ENCODE data around the gene KLK5.

The KLK5 gene

GRCh38 chr19:50983625-50984292, 30.9 kb upstream of the KLK5 start, which contains the start of gene KLK7:
Gene KLK7, minus strand, starts transcription at chr19:50983917. Its CDS starts 1,518 bp downstream, at chr19:50982399.
- TF ChIP-seq POLR2AphosphoS5 (IDR thresholded peaks at IDR 0.05; ENCODE audit: borderline replicate concordance, low read depth, low read length) (no peak), EZH2 (IDR thresholded peaks at IDR 0.05) (no peak), FOXP2 (optimal IDR thresholded peaks at IDR 0.05; ENCODE audit: control extremely low read depth, extremely low read length, insufficient read depth) (no peak)
- H3K4me3 ChIP-seq = no peak within 1 kb of the TSS
- DNase-seq (ENCODE audit: low read depth, low spot score) = no peak

GRCh38 chr19:50982186-50982585, 29.3 kb upstream of the KLK5 start:
- Histone ChIP-seq H3K27ac (no peak overlapping the region), H3K4me3 (no peak overlapping the region), H3K9ac (ENCODE audit: insufficient read length) (no peak overlapping the region), H3K36me3 (ENCODE audit: insufficient read depth, low read length) (no peaks in the 10 kb centered on the region), H3K9me3 (ENCODE audit: low read depth, low read length) (no peaks in the 10 kb centered on the region)
- no peak for DNase-seq (ENCODE audit: low read depth, low spot score)
- TF ChIP-seq FOXP2 (optimal IDR thresholded peaks at IDR 0.05; ENCODE audit: control extremely low read depth, extremely low read length, insufficient read depth) (no peak), POLR2AphosphoS5 (IDR thresholded peaks at IDR 0.05; ENCODE audit: borderline replicate concordance, low read depth, low read length) (no peak), EZH2 (IDR thresholded peaks at IDR 0.05) (no peak)

More at GRCh38 chr19:50983625-50984292, 30.9 kb upstream of the KLK5 start, which contains the start of gene KLK7:
- Histone ChIP-seq H3K9ac (ENCODE audit: insufficient read length) (no peak within 1 kb of the TSS), H3K9me3 (ENCODE audit: low read depth, low read length) (no peaks in the 10 kb centered on the region), H3K27ac (no peak within 1 kb of the TSS), H3K36me3 (ENCODE audit: insufficient read depth, low read length) (no peaks in the 10 kb centered on the region)

GRCh38 chr19:50981587-50982146, 28.8 kb upstream of the KLK5 start:
- no peak overlapping the region for H3K9ac ChIP-seq (ENCODE audit: insufficient read length)
- H3K9me3 ChIP-seq (ENCODE audit: low read depth, low read length) = no peaks in the 10 kb centered on the region
- TF ChIP-seq POLR2AphosphoS5 (IDR thresholded peaks at IDR 0.05; ENCODE audit: borderline replicate concordance, low read depth, low read length) = no peak
- no peak for TF ChIP-seq EZH2 (IDR thresholded peaks at IDR 0.05)
- no peak for TF ChIP-seq FOXP2 (optimal IDR thresholded peaks at IDR 0.05; ENCODE audit: control extremely low read depth, extremely low read length, insufficient read depth)
- H3K36me3 ChIP-seq (ENCODE audit: insufficient read depth, low read length) = no peaks in the 10 kb centered on the region
- DNase-seq (ENCODE audit: low read depth, low spot score) = no peak
- H3K4me3 ChIP-seq = no peak overlapping the region
- H3K27ac ChIP-seq = no peak overlapping the region

DNA sequence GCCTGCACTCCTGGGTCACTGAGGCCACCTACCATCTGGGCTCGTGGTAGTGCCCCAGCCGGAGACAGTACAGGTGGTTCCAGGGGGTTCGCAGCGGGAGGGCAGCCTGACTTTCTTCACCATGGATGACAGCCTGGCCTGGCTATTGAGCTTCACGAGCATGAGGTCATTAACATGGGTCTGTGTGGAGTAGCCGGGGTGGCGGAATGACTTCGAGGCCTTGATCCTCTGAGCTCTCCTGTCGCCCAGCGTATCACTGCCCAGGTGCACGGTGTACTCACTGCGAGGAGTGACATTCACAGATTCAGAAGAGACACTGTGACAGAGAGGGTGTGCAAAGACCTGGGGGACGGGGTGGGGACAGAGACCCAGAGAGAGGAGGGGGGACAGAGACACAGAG, 27.4 kb upstream of the KLK5 start:
- H3K9ac ChIP-seq (ENCODE audit: insufficient read length) = no peak overlapping the region
- no peaks in the 10 kb centered on the region for H3K9me3 ChIP-seq (ENCODE audit: low read depth, low read length)
- TF ChIP-seq FOXP2 (optimal IDR thresholded peaks at IDR 0.05; ENCODE audit: control extremely low read depth, extremely low read length, insufficient read depth) (no peak), EZH2 (IDR thresholded peaks at IDR 0.05) (no peak), POLR2AphosphoS5 (IDR thresholded peaks at IDR 0.05; ENCODE audit: borderline replicate concordance, low read depth, low read length) (no peak)
- H3K27ac ChIP-seq = no peak overlapping the region
- no peak for DNase-seq (ENCODE audit: low read depth, low spot score)
- no peak overlapping the region for H3K4me3 ChIP-seq
- H3K36me3 ChIP-seq (ENCODE audit: insufficient read depth, low read length) = no peaks in the 10 kb centered on the region

DNA sequence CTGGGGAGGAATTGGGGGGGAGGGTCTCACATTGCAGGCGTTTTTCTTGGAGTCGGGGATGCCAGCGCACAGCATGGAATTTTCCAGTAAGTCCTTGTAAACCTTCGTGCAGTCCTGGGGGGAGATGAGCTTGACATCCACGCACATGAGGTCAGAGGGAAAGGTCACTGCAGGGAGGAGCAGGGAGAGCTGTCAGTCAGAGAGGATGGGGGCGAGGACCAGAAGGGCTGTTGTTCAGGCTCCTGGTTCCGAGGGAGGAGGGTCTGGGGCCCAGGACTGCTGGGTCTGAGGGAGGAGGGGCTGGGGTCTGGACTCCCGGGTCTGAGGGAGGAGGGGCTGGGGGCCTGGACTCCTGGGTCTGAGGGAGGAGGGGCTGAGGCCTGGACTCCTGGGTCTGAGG, 26.9 kb upstream of the KLK5 start:
- H3K9ac ChIP-seq (ENCODE audit: insufficient read length) = no peak overlapping the region
- TF ChIP-seq FOXP2 (optimal IDR thresholded peaks at IDR 0.05; ENCODE audit: control extremely low read depth, extremely low read length, insufficient read depth) (no peak), EZH2 (IDR thresholded peaks at IDR 0.05) (no peak), POLR2AphosphoS5 (IDR thresholded peaks at IDR 0.05; ENCODE audit: borderline replicate concordance, low read depth, low read length) (no peak)
- no peaks in the 10 kb centered on the region for H3K36me3 ChIP-seq (ENCODE audit: insufficient read depth, low read length)
- no peak for DNase-seq (ENCODE audit: low read depth, low spot score)
- H3K9me3 ChIP-seq (ENCODE audit: low read depth, low read length) = no peaks in the 10 kb centered on the region
- H3K27ac ChIP-seq = no peak overlapping the region
- no peak overlapping the region for H3K4me3 ChIP-seq

GRCh38 chr19:50978772-50979390, 26.0 kb upstream of the KLK5 start:
- Histone ChIP-seq H3K4me3 (no peak overlapping the region), H3K36me3 (ENCODE audit: insufficient read depth, low read length) (no peaks in the 10 kb centered on the region), H3K27ac (no peak overlapping the region), H3K9ac (ENCODE audit: insufficient read length) (no peak overlapping the region), H3K9me3 (ENCODE audit: low read depth, low read length) (no peaks in the 10 kb centered on the region)
- no peak for DNase-seq (ENCODE audit: low read depth, low spot score)
- TF ChIP-seq EZH2 (IDR thresholded peaks at IDR 0.05) = no peak
- TF ChIP-seq POLR2AphosphoS5 (IDR thresholded peaks at IDR 0.05; ENCODE audit: borderline replicate concordance, low read depth, low read length) = no peak
- no peak for TF ChIP-seq FOXP2 (optimal IDR thresholded peaks at IDR 0.05; ENCODE audit: control extremely low read depth, extremely low read length, insufficient read depth)

DNA sequence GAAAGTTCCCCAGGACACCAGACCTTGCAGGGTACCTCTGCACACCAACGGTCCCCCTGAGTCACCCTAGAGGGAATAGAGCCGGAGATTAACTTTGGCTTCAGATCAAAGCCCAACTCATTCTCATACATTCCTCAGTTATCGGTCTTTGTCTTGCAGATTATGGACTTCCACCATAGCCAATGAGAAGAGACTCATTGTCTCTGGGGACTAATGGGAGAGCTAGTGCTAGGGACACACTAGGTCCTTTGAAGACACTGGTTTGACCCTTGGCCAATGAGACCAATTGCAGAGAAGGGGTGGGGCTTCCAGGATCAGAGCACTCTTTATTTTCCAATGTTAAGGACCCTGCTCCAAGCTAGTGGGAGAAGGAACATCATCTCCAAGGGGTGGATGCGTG, 24.8 kb upstream of the KLK5 start:
- H3K9me3 ChIP-seq (ENCODE audit: low read depth, low read length) = no peaks in the 10 kb centered on the region
- H3K27ac ChIP-seq = no peak overlapping the region
- no peak overlapping the region for H3K4me3 ChIP-seq
- TF ChIP-seq FOXP2 (optimal IDR thresholded peaks at IDR 0.05; ENCODE audit: control extremely low read depth, extremely low read length, insufficient read depth) = no peak
- TF ChIP-seq EZH2 (IDR thresholded peaks at IDR 0.05) = no peak
- TF ChIP-seq POLR2AphosphoS5 (IDR thresholded peaks at IDR 0.05; ENCODE audit: borderline replicate concordance, low read depth, low read length) = no peak
- no peaks in the 10 kb centered on the region for H3K36me3 ChIP-seq (ENCODE audit: insufficient read depth, low read length)
- no peak for DNase-seq (ENCODE audit: low read depth, low spot score)
- no peak overlapping the region for H3K9ac ChIP-seq (ENCODE audit: insufficient read length)

DNA sequence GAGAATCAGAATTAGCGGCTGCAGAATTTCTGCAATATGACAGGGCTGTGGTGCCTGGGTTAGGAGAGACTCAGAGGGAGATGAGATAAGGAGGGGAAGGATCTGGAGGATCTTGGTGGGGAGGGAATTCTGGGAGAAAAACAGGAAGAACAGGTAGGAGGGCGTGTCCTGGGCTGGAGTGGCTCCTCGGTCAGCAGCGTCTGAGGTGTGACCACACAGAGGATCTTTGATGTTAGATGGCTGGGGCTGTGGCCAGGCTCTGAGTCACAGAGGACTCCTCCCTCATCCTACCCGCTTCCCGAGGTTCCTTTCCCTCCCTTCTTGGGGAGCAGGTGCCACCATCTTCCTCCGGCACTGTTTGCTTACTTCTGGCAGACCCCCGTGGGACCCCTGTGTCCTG, 22.9 kb upstream of the KLK5 start:
- no peak for DNase-seq (ENCODE audit: low read depth, low spot score)
- Histone ChIP-seq H3K9ac (ENCODE audit: insufficient read length) (no peak overlapping the region), H3K9me3 (ENCODE audit: low read depth, low read length) (no peaks in the 10 kb centered on the region), H3K27ac (no peak overlapping the region), H3K36me3 (ENCODE audit: insufficient read depth, low read length) (no peaks in the 10 kb centered on the region), H3K4me3 (no peak overlapping the region)
- TF ChIP-seq EZH2 (IDR thresholded peaks at IDR 0.05) = no peak
- TF ChIP-seq POLR2AphosphoS5 (IDR thresholded peaks at IDR 0.05; ENCODE audit: borderline replicate concordance, low read depth, low read length) = no peak
- no peak for TF ChIP-seq FOXP2 (optimal IDR thresholded peaks at IDR 0.05; ENCODE audit: control extremely low read depth, extremely low read length, insufficient read depth)
